Measurements from ENCODE around the gene KLC1. TPM values are rescaled to one million over a fixed set of nuclear protein-coding genes. Genes with fewer than 3 reads are reported as not detected.

KLC1 gene
- polyA plus RNA-seq, 3 donors = 89.5 to 156 (median 107) TPM

- no peak for DNase-seq (ENCODE audit: extremely low read depth in 1 of 11, low read depth in 9 of 11, low spot score in 4 of 11)
Observed at GRCh38 chr14:103736546-103737431, 107.8 kb downstream of the KLC1 start.

DNA sequence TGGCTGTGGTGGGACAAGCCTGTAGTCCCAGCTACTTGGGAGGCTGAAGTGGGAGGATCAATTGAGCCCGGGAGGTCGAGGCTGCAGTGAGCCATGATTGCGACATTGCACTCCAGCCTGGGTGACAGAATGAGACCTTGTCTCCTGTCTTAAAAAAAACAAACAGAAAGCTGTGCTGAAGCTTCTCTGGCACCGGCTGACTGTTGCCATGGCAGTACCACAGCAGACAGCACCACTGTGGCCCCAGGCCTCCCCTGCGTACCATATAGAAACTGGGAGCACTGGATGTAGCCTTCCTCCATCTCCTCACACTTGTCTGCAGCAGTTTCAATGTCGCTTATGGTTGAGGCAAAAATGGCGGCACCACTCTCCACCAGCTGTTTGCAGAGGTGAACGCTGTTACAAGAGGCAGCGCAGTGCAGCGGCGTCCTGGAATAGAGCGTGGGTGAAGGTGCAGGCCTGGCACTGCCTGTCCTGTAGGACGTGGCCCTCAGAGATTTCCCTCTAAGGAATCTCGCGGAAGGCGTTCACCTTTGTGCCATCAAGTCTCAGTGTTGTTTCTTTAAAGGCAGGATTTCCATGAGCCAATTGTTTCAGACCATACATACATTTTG is 108.5 kb downstream of the KLC1 start:
- no peak for DNase-seq (ENCODE audit: extremely low read depth in 1 of 11, low read depth in 9 of 11, low spot score in 4 of 11)

- DNase-seq (ENCODE audit: extremely low read depth in 1 of 11, low read depth in 9 of 11, low spot score in 4 of 11) = no peak
Observed at GRCh38 chr14:103738166-103738565, 109.2 kb downstream of the KLC1 start.

DNA sequence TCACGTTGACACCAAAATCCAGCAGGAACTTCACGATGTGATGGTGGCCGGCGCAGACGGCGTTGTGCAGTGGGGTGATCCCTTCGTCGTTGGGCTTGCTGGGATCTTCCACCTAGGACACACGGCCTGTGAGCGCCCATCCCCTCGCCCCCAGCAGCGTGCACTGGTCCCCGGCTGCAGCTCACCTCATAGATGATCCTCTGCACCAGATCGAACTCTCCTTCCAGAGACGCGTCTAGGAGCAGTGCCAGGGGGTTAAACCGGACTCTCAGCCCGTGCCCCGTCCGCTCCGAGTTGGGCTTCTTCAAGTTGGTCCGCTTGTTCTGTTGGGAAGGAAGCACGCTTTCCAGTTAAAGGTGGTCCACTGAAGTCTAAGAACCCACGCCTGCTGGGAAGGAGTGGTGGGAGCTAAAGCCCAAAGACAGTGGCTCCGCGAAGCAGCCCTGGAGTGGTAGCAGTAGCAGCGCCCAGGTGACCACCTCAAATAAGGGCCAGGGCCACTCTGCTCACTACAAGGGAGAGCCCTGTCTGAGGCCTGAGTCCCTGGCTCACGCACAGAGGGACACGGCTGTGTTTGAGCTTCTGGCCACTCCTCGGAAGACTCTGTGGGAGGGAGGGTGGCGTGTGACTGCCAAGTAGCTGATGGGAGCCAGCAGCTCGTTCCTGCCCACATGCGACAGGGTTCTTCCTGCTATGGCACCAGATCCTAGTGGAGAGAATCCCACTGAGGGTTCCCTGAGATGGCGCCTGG is 109.9 kb downstream of the KLC1 start:
- no peak for DNase-seq (ENCODE audit: extremely low read depth in 1 of 11, low read depth in 9 of 11, low spot score in 4 of 11)

DNA sequence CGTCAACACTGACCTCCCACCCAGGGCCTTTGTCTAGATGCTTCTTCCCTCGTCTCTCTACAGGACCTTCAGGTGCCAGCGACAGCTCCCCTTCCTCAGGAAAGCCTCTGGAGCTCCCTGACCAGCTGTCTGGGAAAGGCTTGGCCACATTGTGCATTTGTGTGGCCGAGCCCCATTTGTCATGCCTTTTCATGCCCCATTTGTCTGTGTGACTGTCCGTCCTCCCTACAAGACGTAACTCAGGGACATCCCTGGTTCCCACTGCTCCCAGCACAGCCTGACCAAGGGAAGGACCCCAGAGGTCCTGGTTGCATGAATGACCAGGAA is 110.4 kb downstream of the KLC1 start:
- DNase-seq (ENCODE audit: extremely low read depth in 1 of 11, low read depth in 9 of 11, low spot score in 4 of 11) = no peak

GRCh38 chr14:103739793-103740501 is 110.9 kb downstream of the KLC1 start:
- DNase-seq (ENCODE audit: extremely low read depth in 1 of 11, low read depth in 9 of 11, low spot score in 4 of 11) = no peak

GRCh38 chr14:103740991-103741689 is 112.1 kb downstream of the KLC1 start:
- no peak for DNase-seq (ENCODE audit: extremely low read depth in 1 of 11, low read depth in 9 of 11, low spot score in 4 of 11)

DNA sequence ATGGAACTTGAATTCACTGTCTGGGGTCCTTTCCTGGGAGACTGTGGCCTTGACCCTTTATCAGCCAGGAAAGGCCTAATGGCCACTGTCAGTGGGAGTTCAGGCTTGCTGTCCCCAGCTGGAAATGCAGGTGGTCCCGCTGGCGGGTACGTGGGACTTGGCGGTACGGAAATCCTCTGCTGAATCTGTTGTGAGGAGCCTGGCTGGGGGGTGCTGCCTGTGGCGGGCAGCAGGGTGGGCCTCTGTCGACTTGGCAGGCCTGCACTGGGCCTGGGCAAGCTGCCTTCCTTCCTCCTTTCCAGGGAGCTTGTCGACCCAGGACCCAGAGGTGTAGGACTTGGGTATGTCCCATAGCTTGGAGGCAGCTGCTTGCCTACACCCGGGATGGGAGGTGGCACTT is 112.9 kb downstream of the KLC1 start:
- DNase-seq (ENCODE audit: extremely low read depth in 1 of 11, low read depth in 9 of 11, low spot score in 4 of 11) = no peak

DNA sequence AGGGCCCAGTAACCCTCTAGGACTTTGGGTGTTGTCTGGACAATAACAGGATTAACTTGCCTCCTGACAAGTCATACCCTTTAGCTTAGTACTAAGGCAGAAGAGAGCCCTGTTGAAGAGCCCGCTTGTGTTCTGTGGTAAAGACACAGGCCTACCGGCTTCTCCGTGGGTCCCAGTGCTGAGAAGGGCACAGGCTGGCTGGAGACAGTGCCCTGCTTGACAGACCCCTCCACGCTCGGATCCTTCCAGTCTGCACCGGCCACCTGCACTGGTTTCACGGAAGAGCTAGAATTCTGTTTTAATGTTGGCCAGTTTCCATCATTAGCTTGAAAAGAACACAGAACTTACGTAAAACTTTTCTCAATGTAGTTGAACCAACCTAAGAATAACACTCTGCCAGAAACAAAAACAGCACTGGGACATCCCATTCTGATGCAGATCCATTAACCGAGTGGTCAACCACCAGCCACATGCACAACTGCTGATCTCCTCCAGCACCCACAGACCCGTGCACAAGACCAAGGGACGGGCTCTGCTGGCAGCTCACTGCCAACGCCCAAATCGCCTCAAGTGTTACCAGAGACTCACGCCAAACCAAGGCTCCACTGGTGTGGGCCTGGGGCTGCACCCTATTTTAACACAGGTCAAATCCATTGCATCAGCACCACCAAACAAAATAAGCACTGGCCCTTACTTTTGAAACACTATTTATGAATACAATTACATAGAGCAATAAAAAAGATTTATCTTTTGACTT is 113.7 kb downstream of the KLC1 start:
- no peak for DNase-seq (ENCODE audit: extremely low read depth in 1 of 11, low read depth in 9 of 11, low spot score in 4 of 11)

GRCh38 chr14:103743691-103744090 is 114.7 kb downstream of the KLC1 start:
- no peak for DNase-seq (ENCODE audit: extremely low read depth in 1 of 11, low read depth in 9 of 11, low spot score in 4 of 11)

GRCh38 chr14:103744621-103745395 is 115.8 kb downstream of the KLC1 start:
- no peak for DNase-seq (ENCODE audit: extremely low read depth in 1 of 11, low read depth in 9 of 11, low spot score in 4 of 11)

DNA sequence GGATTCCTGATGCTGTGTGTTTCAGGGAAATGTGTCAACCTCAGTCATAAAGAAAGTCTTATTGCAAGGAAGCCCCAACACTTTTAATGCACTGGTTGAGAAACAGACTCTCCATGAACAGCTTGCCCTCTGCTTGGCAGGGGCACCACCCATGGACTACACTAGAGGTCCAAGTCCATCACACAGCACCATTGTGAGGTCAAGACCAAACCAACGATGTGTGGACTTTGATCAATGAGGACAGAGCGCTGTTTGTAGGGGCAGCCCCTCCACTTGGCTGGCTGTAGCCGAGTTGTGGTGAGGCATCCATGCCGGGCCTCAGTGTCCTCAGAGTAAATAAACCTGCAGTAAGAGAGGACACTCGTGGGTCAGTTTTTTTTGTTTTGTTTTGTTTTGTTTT is 116.4 kb downstream of the KLC1 start:
- no peak for DNase-seq (ENCODE audit: extremely low read depth in 1 of 11, low read depth in 9 of 11, low spot score in 4 of 11)

DNA sequence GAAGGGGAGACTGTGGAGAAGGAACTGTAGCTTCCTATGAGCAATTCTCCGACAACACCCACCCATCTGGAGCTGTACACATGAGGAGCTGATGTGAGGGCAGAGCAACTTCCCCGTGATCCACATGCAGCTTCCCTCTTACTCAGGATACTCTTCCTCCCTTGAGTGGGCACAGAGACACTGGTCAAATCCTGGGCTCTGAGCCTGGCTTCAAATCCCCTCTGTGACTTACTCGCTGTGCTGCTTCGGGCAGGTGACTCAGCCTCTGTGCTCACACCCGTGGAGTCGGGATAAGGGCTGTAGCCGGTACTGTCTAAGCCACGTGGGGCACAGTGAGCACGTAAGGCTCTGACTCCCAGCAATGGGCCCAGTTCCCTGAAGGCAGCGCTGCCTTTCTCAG is 117.7 kb downstream of the KLC1 start:
- no peak for DNase-seq (ENCODE audit: extremely low read depth in 1 of 11, low read depth in 9 of 11, low spot score in 4 of 11)

- DNase-seq (ENCODE audit: extremely low read depth in 1 of 11, low read depth in 9 of 11, low spot score in 4 of 11) = no peak
Observed at GRCh38 chr14:103748534-103748857, 119.5 kb downstream of the KLC1 start.

- no peak for DNase-seq (ENCODE audit: extremely low read depth in 1 of 11, low read depth in 9 of 11, low spot score in 4 of 11)
Observed at GRCh38 chr14:103749452-103749851, 120.4 kb downstream of the KLC1 start.

DNA sequence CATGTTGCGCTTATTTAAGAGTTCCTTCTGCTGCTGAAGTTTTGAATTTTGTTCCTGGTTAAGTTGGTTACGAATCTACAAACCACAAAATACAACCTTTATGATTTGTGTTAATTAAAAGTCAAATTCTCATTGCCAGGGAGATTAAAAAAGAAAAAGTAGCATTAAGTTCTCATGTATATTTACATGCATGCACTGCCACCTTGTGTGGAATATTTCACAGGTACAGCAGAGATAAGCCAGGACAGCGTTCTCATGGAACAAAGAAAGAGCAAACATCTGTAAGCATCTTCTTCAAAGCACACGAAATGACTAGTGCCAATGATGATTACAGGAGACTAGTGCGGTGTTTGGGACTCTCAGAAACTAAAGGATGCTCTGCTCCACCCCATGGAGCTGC is 120.8 kb downstream of the KLC1 start:
- DNase-seq (ENCODE audit: extremely low read depth in 1 of 11, low read depth in 9 of 11, low spot score in 4 of 11) = no peak

Data from renal cortex interstitium (tissue), 11 donors.